Activated T-helper 9 cell treated with anti-CD3 and anti-CD28 coated beads, Interleukin-2, amount 50 U/mL, for 16 hours (primary cell): ENCODE data around the gene ATP11A.

Source experiments
- DNase-seq: peaks from one replicate; pipeline ENCODE4 v3.0.0-alpha.2; 2020; ENCODE audit warnings: low read depth

Gene ATP11A

GRCh38 chr13:112710855-112711527 is 21.2 kb downstream of the ATP11A start:
- DNase-seq, result no peak

GRCh38 chr13:112711528-112712265 is 21.9 kb downstream of the ATP11A start:
- no peak for DNase-seq

- DNase-seq, result no peak
Observed at GRCh38 chr13:112712451-112713207, 22.8 kb downstream of the ATP11A start.

GRCh38 chr13:112713517-112714253 is 23.8 kb downstream of the ATP11A start:
- DNase-seq, result no peak

- DNase-seq, result no peak
Observed at GRCh38 chr13:112714376-112715174, 24.7 kb downstream of the ATP11A start.

GRCh38 chr13:112715210-112715609 is 25.4 kb downstream of the ATP11A start:
- DNase-seq, result no peak

GRCh38 chr13:112715715-112716460 is 26.1 kb downstream of the ATP11A start:
- DNase-seq, result no peak

GRCh38 chr13:112716461-112716820 is 26.6 kb downstream of the ATP11A start:
- DNase-seq, result no peak

- DNase-seq, result no peak
Observed at GRCh38 chr13:112716841-112717520, 27.1 kb downstream of the ATP11A start.

- DNase-seq, result no peak
Observed at GRCh38 chr13:112718318-112718717, 28.5 kb downstream of the ATP11A start.

GRCh38 chr13:112719016-112719415 is 29.2 kb downstream of the ATP11A start:
- no peak for DNase-seq

- no peak for DNase-seq
Observed at GRCh38 chr13:112719556-112719955, 29.7 kb downstream of the ATP11A start.

GRCh38 chr13:112720251-112720650 is 30.4 kb downstream of the ATP11A start:
- no peak for DNase-seq

- no peak for DNase-seq
Observed at GRCh38 chr13:112720814-112721197, 31.0 kb downstream of the ATP11A start.

GRCh38 chr13:112721198-112722104 is 31.6 kb downstream of the ATP11A start:
- no peak for DNase-seq

GRCh38 chr13:112722433-112723263 is 32.8 kb downstream of the ATP11A start:
- no peak for DNase-seq

- DNase-seq, result no peak
Observed at GRCh38 chr13:112723771-112724170, 33.9 kb downstream of the ATP11A start.

- no peak for DNase-seq
Observed at GRCh38 chr13:112724788-112725345, 35.0 kb downstream of the ATP11A start.
